H1 (cell line): ENCODE results near the gene CD14. TPM values are rescaled to one million over a fixed set of nuclear protein-coding genes. Genes with fewer than 3 reads are reported as not detected.

Experiments
- FOSL1 ChIP-seq: IDR thresholded peaks from 2 replicates; pipeline ENCODE4 v1.6.1; 2011; ENCODE audit warnings: mild to moderate bottlenecking, low read depth, low read length, moderate library complexity; ENCODE audit not compliant: insufficient read depth
- SP1 ChIP-seq: IDR thresholded peaks from 2 replicates; pipeline ENCODE4 v1.6.1; 2011; ENCODE audit warnings: low read depth, low read length
- polyA plus RNA-seq, 7 experiments: library from polyadenylated mRNA; depleted of rRNA in 3 of 7; stranded (reverse) in 5 of 7; unstranded in 2 of 7; fragments of >200 nt in 5 of 7; fragments of 200-250 nt in 2 of 7; gene quantifications; 1 replicate in 5 of 7; 2 replicates in 1 of 7; 4 replicates in 1 of 7; pipeline versions ENCODE4 v1.2.1 to v1.2.3, GENCODE V29; 2011 to 2013; ENCODE audit warnings: missing spikeins in 2 of 7, mixed read lengths in 2 of 7
- total RNA-seq: library from RNA; stranded (reverse); fragmentation: NEBNext Ultra II Directional; extraction: Animal tissue kit (Norgen Biotek cat#: 25700); gene quantifications from 2 replicates; pipeline ENCODE4 v1.2.1, GENCODE V29; 2021

CD14 gene
- total and polyA plus RNA-seq, 2 of the 8 experiments (the other 6 are each of a cell fraction or from before 2014, with no cell fraction given): 0.15 TPM; not detected in 1

GRCh38 chr5:140591747-140592372 lies 41.1 kb downstream of the CD14 start (continued):
- TF ChIP-seq SP1 (no peak), FOSL1 (no peak)
